Uterus (tissue), 2 donors: Measurements from ENCODE around the gene CLDN9.

Source experiments
- CTCF ChIP-seq, 4 experiments: fragments of 200-600 bp in 2 of 4; fragments of 450-650 bp in 2 of 4; sonication (generic) in 2 of 4; IDR thresholded peaks; one replicate each; pipeline ENCODE4 v1.5.1; 2016 to 2019; ENCODE audit warnings: antibody characterized with exemption in 4 of 4, mild to moderate bottlenecking in 2 of 4, moderate library complexity in 1 of 4
- POLR2A ChIP-seq, 2 donors: fragments of 450-650 bp; IDR thresholded peaks; one replicate each; pipeline ENCODE4 v1.6.1; 2016; ENCODE audit warnings: antibody characterized with exemption in 2 of 2, mild to moderate bottlenecking in 1 of 2, moderate library complexity in 1 of 2

- TF ChIP-seq POLR2A (IDR thresholded peaks at IDR 0.05) (no peak), CTCF (IDR thresholded peaks at IDR 0.05) (no peak)
Measured at GRCh38 chr16:3013998-3014690, 1.4 kb downstream of the CLDN9 start.
